ENCODE measurements around the gene RNF113B. TPM values are rescaled to one million over a fixed set of nuclear protein-coding genes. Genes with fewer than 3 reads are reported as not detected.

Gene RNF113B
- total RNA-seq, 1 donor from 2014 or later: not detected

DNA sequence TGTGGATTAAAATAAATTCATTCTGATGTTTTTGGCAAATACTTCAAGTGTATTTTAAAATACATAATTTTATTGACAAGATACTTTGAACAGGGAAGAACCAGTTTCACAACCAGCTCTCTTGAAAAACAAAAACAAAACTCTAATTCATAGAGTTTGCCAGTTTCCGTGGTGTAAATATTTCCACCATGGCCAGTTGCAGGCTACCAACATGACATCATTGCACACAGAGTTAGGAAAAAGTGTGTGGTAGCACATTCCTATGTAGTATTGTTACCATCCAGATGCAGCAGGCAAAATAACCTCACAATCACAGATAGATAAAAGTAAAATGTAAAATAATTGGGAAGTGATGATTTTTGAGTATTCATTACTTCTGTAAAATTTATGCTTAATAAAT lies 7.7 kb upstream of the RNF113B start:
- Histone ChIP-seq H3K27me3 (ENCODE audit: low read depth) (no peaks in the 10 kb centered on the region), H3K9me3 (replicated peaks) (no peaks in the 10 kb centered on the region), H3K4me1 (peaks cover 25% of the 10 kb centered on the region), H3K36me3 (no peaks in the 10 kb centered on the region), H3K27ac (replicated peaks) (no peak overlapping the region), H3K4me3 (no peak overlapping the region)
- DNase-seq: no peak
- intact Hi-C loops (cut with micrococcal nuclease): no loop called here
- TF ChIP-seq, protein P1, sequence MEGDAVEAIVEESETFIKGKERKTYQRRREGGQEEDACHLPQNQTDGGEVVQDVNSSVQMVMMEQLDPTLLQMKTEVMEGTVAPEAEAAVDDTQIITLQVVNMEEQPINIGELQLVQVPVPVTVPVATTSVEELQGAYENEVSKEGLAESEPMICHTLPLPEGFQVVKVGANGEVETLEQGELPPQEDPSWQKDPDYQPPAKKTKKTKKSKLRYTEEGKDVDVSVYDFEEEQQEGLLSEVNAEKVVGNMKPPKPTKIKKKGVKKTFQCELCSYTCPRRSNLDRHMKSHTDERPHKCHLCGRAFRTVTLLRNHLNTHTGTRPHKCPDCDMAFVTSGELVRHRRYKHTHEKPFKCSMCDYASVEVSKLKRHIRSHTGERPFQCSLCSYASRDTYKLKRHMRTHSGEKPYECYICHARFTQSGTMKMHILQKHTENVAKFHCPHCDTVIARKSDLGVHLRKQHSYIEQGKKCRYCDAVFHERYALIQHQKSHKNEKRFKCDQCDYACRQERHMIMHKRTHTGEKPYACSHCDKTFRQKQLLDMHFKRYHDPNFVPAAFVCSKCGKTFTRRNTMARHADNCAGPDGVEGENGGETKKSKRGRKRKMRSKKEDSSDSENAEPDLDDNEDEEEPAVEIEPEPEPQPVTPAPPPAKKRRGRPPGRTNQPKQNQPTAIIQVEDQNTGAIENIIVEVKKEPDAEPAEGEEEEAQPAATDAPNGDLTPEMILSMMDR (IDR thresholded peaks at IDR 0.05; ENCODE audit: borderline replicate concordance): no peak

DNA sequence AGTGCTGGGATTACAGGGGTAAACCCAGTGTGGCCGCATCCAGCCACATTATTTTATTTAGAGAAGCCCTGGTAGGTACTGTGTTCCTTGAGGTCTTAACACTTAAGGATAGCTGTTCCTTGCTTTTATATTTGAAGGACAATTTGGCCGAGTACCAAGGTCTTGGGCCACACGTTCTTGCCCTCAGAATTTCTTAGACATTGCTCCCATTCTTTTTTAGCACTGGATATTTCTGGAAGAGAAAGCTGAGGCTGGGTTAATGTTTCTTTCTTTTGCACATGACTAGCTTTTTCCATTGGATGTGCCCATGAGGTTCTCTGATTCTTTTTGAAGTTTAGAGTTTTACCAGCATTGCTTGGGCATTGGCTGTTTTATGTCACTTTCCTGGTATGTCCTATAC lies 5.5 kb upstream of the RNF113B start:
- Histone ChIP-seq H3K27ac (replicated peaks) (no peak overlapping the region), H3K4me3 (no peak overlapping the region), H3K9me3 (replicated peaks) (no peaks in the 10 kb centered on the region), H3K27me3 (ENCODE audit: low read depth) (no peaks in the 10 kb centered on the region), H3K36me3 (no peaks in the 10 kb centered on the region), H3K4me1 (peaks cover 7% of the 10 kb centered on the region)
- intact Hi-C loops (cut with micrococcal nuclease): no loop called here
- TF ChIP-seq, protein P1 (IDR thresholded peaks at IDR 0.05; ENCODE audit: borderline replicate concordance): no peak
- no peak for DNase-seq

DNA sequence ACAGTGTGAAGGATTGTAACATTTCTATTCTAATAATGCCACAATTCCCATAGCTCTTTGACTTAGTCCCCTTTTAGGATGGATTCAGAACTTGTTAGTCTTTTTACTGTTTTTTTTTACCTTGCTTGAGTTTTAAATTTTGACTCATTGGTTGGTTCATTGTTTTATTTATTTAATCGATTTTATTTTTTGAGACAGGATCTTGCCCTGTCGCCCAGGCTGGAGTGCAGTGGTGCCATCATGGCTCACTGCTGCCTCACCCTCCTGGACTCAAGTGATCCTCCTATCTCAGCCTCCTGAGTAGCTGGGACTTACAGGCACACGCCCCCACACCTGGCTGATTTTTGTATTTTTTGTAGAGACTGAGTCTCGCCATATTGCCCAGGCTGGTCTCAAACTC lies 5.1 kb upstream of the RNF113B start:
- H3K36me3 ChIP-seq: peaks cover 1% of the 10 kb centered on the region
- DNase-seq: no peak
- TF ChIP-seq, protein P1 (IDR thresholded peaks at IDR 0.05; ENCODE audit: borderline replicate concordance): no peak
- no peak overlapping the region for H3K27ac ChIP-seq (replicated peaks)
- no peaks in the 10 kb centered on the region for H3K9me3 ChIP-seq (replicated peaks)
- no peaks in the 10 kb centered on the region for H3K27me3 ChIP-seq (ENCODE audit: low read depth)
- H3K4me1 ChIP-seq: peaks cover 3% of the 10 kb centered on the region
- intact Hi-C loops (cut with micrococcal nuclease): no loop called here
- no peak overlapping the region for H3K4me3 ChIP-seq

DNA sequence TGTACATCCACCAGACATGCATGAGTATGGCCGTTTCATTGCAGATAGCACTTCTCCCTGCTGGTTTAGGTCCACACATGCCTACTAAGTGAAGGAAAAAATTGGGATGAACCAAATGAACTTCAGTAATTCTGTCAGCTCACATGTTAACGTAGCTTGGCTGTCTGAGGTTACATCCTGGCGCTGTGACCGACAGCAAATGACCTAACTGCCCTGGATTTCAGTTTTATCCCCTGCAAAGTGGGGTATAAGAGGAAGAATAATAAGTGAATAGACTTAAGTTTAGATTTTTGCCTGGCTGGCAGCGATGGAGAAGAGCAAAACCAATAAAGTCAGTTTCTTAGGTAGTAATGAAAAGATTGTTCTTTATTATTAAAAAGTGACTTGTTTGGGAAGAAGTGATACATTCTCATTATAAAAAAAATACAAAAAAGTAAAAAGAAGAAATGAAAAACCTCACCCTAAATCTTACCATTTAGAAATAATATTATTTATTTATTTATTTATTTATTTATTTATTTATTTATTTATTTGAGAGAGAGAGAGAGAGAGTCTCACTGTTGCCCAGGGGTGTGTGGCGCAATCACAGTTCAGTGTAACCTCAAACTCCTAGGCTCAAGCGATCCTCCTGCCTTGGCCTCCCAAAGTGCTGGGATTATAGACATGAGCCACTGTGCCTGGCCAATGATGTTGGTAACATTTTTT lies 4.2 kb upstream of the RNF113B start:
- H3K4me1 ChIP-seq: no peaks in the 10 kb centered on the region
- no peaks in the 10 kb centered on the region for H3K27me3 ChIP-seq (ENCODE audit: low read depth)
- H3K9me3 ChIP-seq (replicated peaks): no peaks in the 10 kb centered on the region
- DNase-seq: no peak
- no peak overlapping the region for H3K27ac ChIP-seq (replicated peaks)
- peaks cover 8% of the 10 kb centered on the region for H3K36me3 ChIP-seq
- TF ChIP-seq, protein P1 (IDR thresholded peaks at IDR 0.05; ENCODE audit: borderline replicate concordance): no peak
- intact Hi-C loops (cut with micrococcal nuclease): no loop called here
- no peak overlapping the region for H3K4me3 ChIP-seq

DNA sequence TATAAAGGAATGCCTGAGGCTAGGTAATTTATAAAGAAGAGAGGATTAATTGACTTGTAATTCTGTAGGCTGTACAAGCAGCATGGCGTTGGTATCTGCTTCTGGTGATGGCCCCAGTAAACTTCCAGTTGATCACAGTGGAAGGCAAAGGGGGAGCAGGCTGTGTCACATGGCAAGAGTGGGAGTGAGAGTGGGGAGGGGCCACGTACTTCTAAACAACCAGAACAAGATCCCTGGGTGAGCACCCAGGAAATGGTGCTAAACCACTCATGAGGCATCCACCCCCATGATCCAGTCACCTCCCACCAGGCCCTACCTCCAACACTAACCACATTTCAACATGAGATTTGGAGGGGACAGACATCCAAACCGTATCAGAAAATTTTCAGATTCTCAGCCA lies 3.0 kb upstream of the RNF113B start:
- Histone ChIP-seq H3K4me3 (no peak overlapping the region), H3K9me3 (replicated peaks) (no peaks in the 10 kb centered on the region), H3K36me3 (peaks cover 8% of the 10 kb centered on the region), H3K27me3 (ENCODE audit: low read depth) (no peaks in the 10 kb centered on the region), H3K27ac (replicated peaks) (no peak overlapping the region), H3K4me1 (no peaks in the 10 kb centered on the region)
- TF ChIP-seq, protein P1 (IDR thresholded peaks at IDR 0.05; ENCODE audit: borderline replicate concordance): no peak
- intact Hi-C loops (cut with micrococcal nuclease): no loop called here
- DNase-seq: no peak

Measured in left ventricle myocardium inferior (tissue), 1 donor.